ENCODE results near the gene RAB36. TPM values are rescaled to one million over a fixed set of nuclear protein-coding genes. Genes with fewer than 3 reads are reported as not detected.
A peak's percentile ranks its signal among the peaks of the same experiment; 100 is the strongest.

Gene RAB36
- total and polyA plus RNA-seq, 9 of the 15 experiments (the other 6 are each of a cell fraction or from before 2014, with no cell fraction given) = 0.04 to 0.50 (median 0.08) TPM; not detected in 3

DNA sequence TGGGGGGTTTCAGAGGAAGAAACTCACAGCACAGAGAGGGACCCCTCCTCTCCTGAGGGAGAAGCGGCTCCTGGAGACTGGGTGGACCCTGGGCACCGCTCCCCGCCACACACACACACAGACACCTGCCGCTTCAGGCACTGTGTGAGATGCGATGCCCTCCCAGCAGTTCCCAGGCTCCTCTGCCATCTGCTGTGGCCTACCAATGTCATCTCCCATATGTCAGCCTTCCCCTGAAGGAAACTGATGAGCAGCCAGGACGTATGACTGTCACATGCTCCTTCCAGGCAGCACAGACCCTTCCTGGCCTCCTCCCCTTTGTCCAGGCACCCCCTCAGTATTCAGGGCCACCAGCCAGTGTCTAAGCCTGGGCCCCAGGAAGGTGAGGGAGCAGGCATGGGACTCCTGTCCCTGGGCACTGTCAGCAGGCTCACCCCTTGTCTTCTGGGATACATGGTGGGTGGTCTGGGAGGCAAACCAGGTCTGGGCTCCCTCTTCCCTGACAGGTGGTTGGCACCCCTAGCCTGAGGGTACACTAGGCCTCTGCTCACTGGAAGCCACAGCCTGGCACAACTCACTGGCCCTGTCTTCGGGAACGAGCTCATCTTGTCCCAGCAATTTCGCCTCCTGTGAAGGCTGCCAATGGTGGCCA is 23.2 kb downstream of the RAB36 start (continued):
- TF ChIP-seq FOXP4 (CRISPR knock-in tag; IDR thresholded peaks at IDR 0.05; ENCODE audit: borderline replicate concordance) (no peak), PATZ1 (CRISPR knock-in tag; IDR thresholded peaks at IDR 0.05; ENCODE audit: borderline replicate concordance) (no peak), RFX5 (IDR thresholded peaks at IDR 0.05; ENCODE audit: low read depth, low read length) (peak; percentile 28; the same call in 1 of the 2 replicates), SNIP1 (IDR thresholded peaks at IDR 0.05; ENCODE audit: low read depth) (no peak), ZNF583 (CRISPR knock-in tag; IDR thresholded peaks at IDR 0.05) (no peak), FOXJ2 (tag; IDR thresholded peaks at IDR 0.05) (no peak), ZSCAN32 (CRISPR knock-in tag; IDR thresholded peaks at IDR 0.05) (no peak)

Measured in K562 (cell line).